ENCODE results near the gene AOX1.

The AOX1 gene

DNA sequence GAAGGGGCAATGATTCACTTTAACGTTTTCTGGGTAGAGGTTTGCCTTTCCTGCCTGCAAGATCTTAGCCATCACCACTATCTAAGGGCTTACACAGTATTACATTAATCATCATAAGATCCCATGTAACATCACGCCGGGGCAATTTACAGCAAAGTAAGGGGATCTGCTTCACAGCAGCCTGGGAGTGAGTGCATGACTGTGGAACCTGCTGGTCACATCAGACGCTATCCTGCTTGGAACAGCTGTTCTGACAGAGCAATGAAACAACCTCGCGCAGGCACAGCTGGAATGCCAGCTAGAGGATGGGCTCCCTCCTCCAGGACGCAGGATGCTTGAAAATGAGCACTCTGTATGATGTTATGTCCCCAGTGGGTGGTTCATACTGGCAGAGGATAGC, 89.0 kb downstream of the AOX1 start:
- DNase-seq, result no peak
- Histone ChIP-seq H3K36me3 (replicated peaks; ENCODE audit: insufficient read depth, low read length) (no peaks in the 10 kb centered on the region), H2AFZ (ENCODE audit: low read length) (no peak overlapping the region), H4K20me1 (ENCODE audit: insufficient read depth, low read length) (no peaks in the 10 kb centered on the region), H3K4me1 (ENCODE audit: low read length) (no peaks in the 10 kb centered on the region), H3K4me2 (ENCODE audit: low read depth, low read length) (no peak overlapping the region), H3K79me2 (ENCODE audit: low read length) (no peaks in the 10 kb centered on the region), H3K4me3 (ENCODE audit: low read length) (no peak overlapping the region), H3K9ac (ENCODE audit: low read length) (no peak overlapping the region), H3K27me3 (replicated peaks; ENCODE audit: insufficient read depth, low read length) (no peaks in the 10 kb centered on the region), H3K9me2 (replicated peaks; ENCODE audit: insufficient read depth, low read length) (no peaks in the 10 kb centered on the region), H3F3A (ENCODE audit: insufficient read depth, low read length) (no peaks in the 10 kb centered on the region), H3K27ac (ENCODE audit: low read length) (no peak overlapping the region), H3K9me3 (replicated peaks; ENCODE audit: insufficient read depth, low read length) (no peaks in the 10 kb centered on the region)
- TF ChIP-seq, protein P1, sequence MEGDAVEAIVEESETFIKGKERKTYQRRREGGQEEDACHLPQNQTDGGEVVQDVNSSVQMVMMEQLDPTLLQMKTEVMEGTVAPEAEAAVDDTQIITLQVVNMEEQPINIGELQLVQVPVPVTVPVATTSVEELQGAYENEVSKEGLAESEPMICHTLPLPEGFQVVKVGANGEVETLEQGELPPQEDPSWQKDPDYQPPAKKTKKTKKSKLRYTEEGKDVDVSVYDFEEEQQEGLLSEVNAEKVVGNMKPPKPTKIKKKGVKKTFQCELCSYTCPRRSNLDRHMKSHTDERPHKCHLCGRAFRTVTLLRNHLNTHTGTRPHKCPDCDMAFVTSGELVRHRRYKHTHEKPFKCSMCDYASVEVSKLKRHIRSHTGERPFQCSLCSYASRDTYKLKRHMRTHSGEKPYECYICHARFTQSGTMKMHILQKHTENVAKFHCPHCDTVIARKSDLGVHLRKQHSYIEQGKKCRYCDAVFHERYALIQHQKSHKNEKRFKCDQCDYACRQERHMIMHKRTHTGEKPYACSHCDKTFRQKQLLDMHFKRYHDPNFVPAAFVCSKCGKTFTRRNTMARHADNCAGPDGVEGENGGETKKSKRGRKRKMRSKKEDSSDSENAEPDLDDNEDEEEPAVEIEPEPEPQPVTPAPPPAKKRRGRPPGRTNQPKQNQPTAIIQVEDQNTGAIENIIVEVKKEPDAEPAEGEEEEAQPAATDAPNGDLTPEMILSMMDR (IDR thresholded peaks at IDR 0.05; ENCODE audit: low read length), result no peak
- TF ChIP-seq EZH2phosphoT487 (IDR thresholded peaks at IDR 0.05; ENCODE audit: low read length) (no peak), EZH2 (optimal IDR thresholded peaks at IDR 0.05; ENCODE audit: low read depth, low read length) (no peak)

- no peaks in the 10 kb centered on the region for H3K36me3 ChIP-seq (replicated peaks; ENCODE audit: insufficient read depth, low read length)
- no peaks in the 10 kb centered on the region for H3K4me1 ChIP-seq (ENCODE audit: low read length)
- H3K4me3 ChIP-seq (ENCODE audit: low read length), result no peak overlapping the region
- no peak overlapping the region for H3K27ac ChIP-seq (ENCODE audit: low read length)
- DNase-seq, result no peak
- H3K9me3 ChIP-seq (replicated peaks; ENCODE audit: insufficient read depth, low read length), result no peaks in the 10 kb centered on the region
- no peak overlapping the region for H3K9ac ChIP-seq (ENCODE audit: low read length)
- TF ChIP-seq EZH2 (optimal IDR thresholded peaks at IDR 0.05; ENCODE audit: low read depth, low read length) (no peak), EZH2phosphoT487 (IDR thresholded peaks at IDR 0.05; ENCODE audit: low read length) (no peak)
- TF ChIP-seq, protein P1 (IDR thresholded peaks at IDR 0.05; ENCODE audit: low read length), result no peak
- H3K27me3 ChIP-seq (replicated peaks; ENCODE audit: insufficient read depth, low read length), result no peaks in the 10 kb centered on the region
- H3K79me2 ChIP-seq (ENCODE audit: low read length), result no peaks in the 10 kb centered on the region
- H3K4me2 ChIP-seq (ENCODE audit: low read depth, low read length), result no peak overlapping the region
- no peaks in the 10 kb centered on the region for H3K9me2 ChIP-seq (replicated peaks; ENCODE audit: insufficient read depth, low read length)
- no peak overlapping the region for H2AFZ ChIP-seq (ENCODE audit: low read length)
- no peaks in the 10 kb centered on the region for H3F3A ChIP-seq (ENCODE audit: insufficient read depth, low read length)
- no peaks in the 10 kb centered on the region for H4K20me1 ChIP-seq (ENCODE audit: insufficient read depth, low read length)
Observed at GRCh38 chr2:200677171-200677570, 91.4 kb downstream of the AOX1 start.

DNA sequence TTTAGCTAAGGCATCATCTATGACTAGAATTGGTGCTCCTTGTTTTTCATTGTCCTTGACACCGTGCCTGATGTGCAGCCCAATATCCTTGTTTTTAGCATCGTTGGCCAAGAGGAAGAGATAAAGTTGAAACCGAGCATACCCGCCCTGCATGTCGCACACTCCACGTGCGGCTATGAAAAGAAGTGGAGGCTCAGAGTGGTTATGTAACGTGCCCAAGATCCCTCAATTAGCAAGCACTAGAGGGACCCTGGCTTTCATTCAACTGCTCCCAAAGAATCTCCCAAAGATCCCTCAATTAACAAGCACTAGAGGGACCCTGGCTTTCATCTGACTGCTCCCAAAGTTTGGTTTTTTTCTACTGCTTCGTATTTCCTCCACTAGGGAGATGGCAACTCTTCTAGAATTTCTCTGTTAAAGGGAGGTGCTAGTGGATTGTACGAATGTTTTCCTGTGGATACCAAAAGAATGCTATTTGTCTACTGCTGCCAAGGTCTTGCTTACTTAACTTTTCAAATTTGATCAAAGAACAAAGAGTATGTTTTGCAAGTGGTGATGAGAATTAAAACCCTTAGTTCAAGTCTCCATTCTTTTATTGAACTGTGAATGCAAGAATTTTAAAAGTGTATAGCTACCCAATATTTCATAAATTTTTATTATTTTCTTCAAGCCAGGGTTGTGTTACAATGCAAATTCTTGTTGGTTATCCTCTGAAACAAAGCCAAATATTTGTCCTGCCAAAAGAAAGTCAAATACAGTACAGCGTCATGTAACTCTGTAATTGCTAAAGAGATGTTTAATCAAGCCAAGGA, 92.1 kb downstream of the AOX1 start:
- no peaks in the 10 kb centered on the region for H3K79me2 ChIP-seq (ENCODE audit: low read length)
- H4K20me1 ChIP-seq (ENCODE audit: insufficient read depth, low read length), result no peaks in the 10 kb centered on the region
- no peak overlapping the region for H3K4me2 ChIP-seq (ENCODE audit: low read depth, low read length)
- no peaks in the 10 kb centered on the region for H3K4me1 ChIP-seq (ENCODE audit: low read length)
- no peak overlapping the region for H3K4me3 ChIP-seq (ENCODE audit: low read length)
- no peak overlapping the region for H3K27ac ChIP-seq (ENCODE audit: low read length)
- TF ChIP-seq EZH2 (optimal IDR thresholded peaks at IDR 0.05; ENCODE audit: low read depth, low read length), result no peak
- no peak for TF ChIP-seq EZH2phosphoT487 (IDR thresholded peaks at IDR 0.05; ENCODE audit: low read length)
- TF ChIP-seq, protein P1 (IDR thresholded peaks at IDR 0.05; ENCODE audit: low read length), result no peak
- no peaks in the 10 kb centered on the region for H3F3A ChIP-seq (ENCODE audit: insufficient read depth, low read length)
- H3K36me3 ChIP-seq (replicated peaks; ENCODE audit: insufficient read depth, low read length), result no peaks in the 10 kb centered on the region
- no peaks in the 10 kb centered on the region for H3K27me3 ChIP-seq (replicated peaks; ENCODE audit: insufficient read depth, low read length)
- DNase-seq, result no peak
- H2AFZ ChIP-seq (ENCODE audit: low read length), result no peak overlapping the region
- no peaks in the 10 kb centered on the region for H3K9me3 ChIP-seq (replicated peaks; ENCODE audit: insufficient read depth, low read length)
- H3K9ac ChIP-seq (ENCODE audit: low read length), result no peak overlapping the region
- H3K9me2 ChIP-seq (replicated peaks; ENCODE audit: insufficient read depth, low read length), result no peaks in the 10 kb centered on the region

All from MM.1S (cell line).